Measurements from ENCODE around the gene PTCD1. TPM values are rescaled to one million over a fixed set of nuclear protein-coding genes. Genes with fewer than 3 reads are reported as not detected.

PTCD1 gene
- total and polyA plus RNA-seq, 9 of the 15 experiments (the other 6 are each of a cell fraction or from before 2014, with no cell fraction given): 0.46 to 17.1 (median 6.2) TPM

- no peak for TF ChIP-seq PATZ1 (CRISPR knock-in tag; IDR thresholded peaks at IDR 0.05; ENCODE audit: borderline replicate concordance)
- no peak for TF ChIP-seq TBL1XR1 (IDR thresholded peaks at IDR 0.05; ENCODE audit: low read length in 2 of 2)
- no peak for TF ChIP-seq GATA2 (CRISPR knock-in tag; IDR thresholded peaks at IDR 0.05)
- TF ChIP-seq ZNF780A (CRISPR knock-in tag; IDR thresholded peaks at IDR 0.05): no peak
- peak; percentile 74 for TF ChIP-seq CEBPB (tag; IDR thresholded peaks at IDR 0.05)
These were observed 1.6 kb upstream of the PTCD1 start (continued) for GRCh38 chr7:99440195-99440594.

GRCh38 chr7:99437946-99438572 lies 539 bp downstream of the PTCD1 start:
- Histone ChIP-seq H3K9me1 (ENCODE audit: control insufficient read depth, insufficient read depth, low read length) (peaks cover 5% of the 10 kb centered on the region), H3K79me2 (ENCODE audit: control insufficient read depth, insufficient read depth, low read length) (peaks cover 55% of the 10 kb centered on the region), H3K36me3 (ENCODE audit: control insufficient read depth, insufficient read depth, low read length) (peaks cover 63% of the 10 kb centered on the region), H2AFZ (ENCODE audit: low read depth, low read length) (peak overlapping the region; percentile 89), H3K27ac (ENCODE audit: extremely low read depth, low read depth, low read length) (peak overlapping the region; percentile 80), H3K4me1 (replicated peaks in 1 of 2; ENCODE audit: control insufficient read depth in 2 of 2, insufficient read depth in 2 of 2, low read length in 2 of 2) (peaks cover 18 to 40% of the 10 kb centered on the region in 2 experiments; a peak in 4 of 5 replicates), H3K27me3 (ENCODE audit: control insufficient read depth in 2 of 2, insufficient read depth in 2 of 2, low read length in 2 of 2) (no peaks in the 10 kb centered on the region), H4K20me1 (replicated peaks; ENCODE audit: control insufficient read depth, insufficient read depth, low read length) (peaks cover 12% of the 10 kb centered on the region), H3K9me3 (replicated peaks; ENCODE audit: control insufficient read depth, insufficient read depth, low read depth, low read length) (no peaks in the 10 kb centered on the region), H3K9ac (ENCODE audit: insufficient read depth in 1 of 2, low read depth in 2 of 2, low read length in 2 of 2) (peak overlapping the region; percentile 93 to 94), H3K4me3 (peak overlapping the region; percentile 98), H3K4me2 (ENCODE audit: insufficient read depth, low read length) (peak overlapping the region; percentile 98)
- DNase-seq (ENCODE audit: extremely low read depth in 1 of 4, low spot score in 3 of 4): peak in 1 of 4 experiments; percentile 33
- intact Hi-C loops (cut with micrococcal nuclease) (no loop called here), in situ Hi-C loops (cut with MboI) (no loop called here)
- peak; percentile 36 for ATAC-seq
- BruUV-seq (replicated peaks): TSS peak; percentile 65
- WGBS (ENCODE audit: insufficient coverage, low coverage, missing lambda C conversion rate): 1% methylated on average over 20 of the region's 20 CpGs
- POLR2A ChIA-PET: interaction anchor here (0.7 to 2.4 kb wide), 9 partner anchors 9 to 40 kb away, joined by 3 to 11 read pairs (median 4); partner anchors contain the start of genes BUD31 and PDAP1
- no peak for FAIRE-seq
- CTCF ChIA-PET (ENCODE audit: low intra/inter-chr PET ratio): no interaction called here
- TF ChIP-seq FOXJ2 (tag; IDR thresholded peaks at IDR 0.05) (0 out of 2 replicates have a peak, but pooled peaks have one; percentile 19), RREB1 (CRISPR knock-in tag; IDR thresholded peaks at IDR 0.05) (no peak), ZNF740 (CRISPR knock-in tag; IDR thresholded peaks at IDR 0.05) (no peak), ZNF740 (tag; IDR thresholded peaks at IDR 0.05) (peak in 1 of 2 experiments; percentile 49; a peak in 1 of 4 replicates)
